K562 (cell line): Measurements from ENCODE around the gene C1QTNF5. TPM values are rescaled to one million over a fixed set of nuclear protein-coding genes. Genes with fewer than 3 reads are reported as not detected.

Experiments
- ATF7 ChIP-seq: fragments of 450-650 bp; IDR thresholded peaks from 2 replicates; pipeline ENCODE4 v1.7.1; 2014; ENCODE audit warnings: mild to moderate bottlenecking, moderate library complexity
- BRD9 ChIP-seq: fragments of 450-650 bp; IDR thresholded peaks from 2 replicates; pipeline ENCODE4 v1.6.1; 2018; ENCODE audit warnings: low read depth; ENCODE audit not compliant: partially characterized antibody
- ELF4 ChIP-seq: fragments of 450-650 bp; formaldehyde crosslinking; IDR thresholded peaks from 2 replicates; pipeline ENCODE4 v1.4.0; 2022; ENCODE audit warnings: missing genetic modification characterization
- FOXJ3 ChIP-seq: sonication (generic); formaldehyde crosslinking; IDR thresholded peaks from 2 replicates; pipeline ENCODE4 v1.4.0; 2020; ENCODE audit warnings: mild to moderate bottlenecking, missing genetic modification reagents
- GATAD2A ChIP-seq: fragments of 450-650 bp; IDR thresholded peaks from 2 replicates; pipeline ENCODE4 v1.6.1; 2017
- HMGXB4 ChIP-seq: sonication (generic); formaldehyde crosslinking; IDR thresholded peaks from 2 replicates; pipeline ENCODE4 v1.8.1; 2023; ENCODE audit warnings: mild to moderate bottlenecking, missing genetic modification reagents
- KLF16 ChIP-seq: IDR thresholded peaks from 2 replicates; pipeline ENCODE4 v1.6.1; 2016; ENCODE audit warnings: antibody characterized with exemption
- LCOR ChIP-seq: sonication (generic); formaldehyde crosslinking; IDR thresholded peaks from 2 replicates; pipeline ENCODE4 v1.8.0; 2022; ENCODE audit warnings: mild to moderate bottlenecking, missing genetic modification reagents
- NR1H2 ChIP-seq: sonication (generic); formaldehyde crosslinking; IDR thresholded peaks from 2 replicates; pipeline ENCODE4 v1.4.0; 2020; ENCODE audit warnings: mild to moderate bottlenecking, missing genetic modification reagents
- NR2F6 ChIP-seq: fragments of 450-650 bp; formaldehyde crosslinking; IDR thresholded peaks from 2 replicates; pipeline ENCODE4 v1.4.0; 2020; ENCODE audit warnings: mild to moderate bottlenecking
- OTX1 ChIP-seq: fragments of 450-650 bp; formaldehyde crosslinking; IDR thresholded peaks from 2 replicates; pipeline ENCODE4 v1.4.0; 2022; ENCODE audit warnings: mild to moderate bottlenecking
- RBM22 ChIP-seq: fragments of 200-400 bp; formaldehyde crosslinking; IDR thresholded peaks from 2 replicates; pipeline ENCODE4 v1.6.1; 2018; ENCODE audit warnings: low read length, low read depth; ENCODE audit not compliant: poor library complexity, severe bottlenecking
- SIRT6 ChIP-seq: IDR thresholded peaks from one replicate; pipeline ENCODE4 v1.6.1; 2012; ENCODE audit warnings: low read depth, mild to moderate bottlenecking, control low read depth, inconsistent platforms, low read length, moderate library complexity
- SNRNP70 ChIP-seq: fragments of 200-400 bp; formaldehyde crosslinking; optimal IDR thresholded peaks from 2 replicates; pipeline ENCODE3; 2017; ENCODE audit warnings: low read depth, low read length
- USF2 ChIP-seq: sonication (generic); formaldehyde crosslinking; IDR thresholded peaks from 2 replicates; pipeline ENCODE4 v1.5.0; 2020; ENCODE audit warnings: missing genetic modification reagents
- ZMIZ1 ChIP-seq, 2 experiments: fragments of 150-350 bp in 1 of 2; IDR thresholded peaks; 2 replicates each; pipeline ENCODE4 v1.6.1; 2012 to 2016; ENCODE audit warnings: low read depth in 2 of 2, low read length in 2 of 2, mild to moderate bottlenecking in 1 of 2, moderate library complexity in 1 of 2
- ZNF253 ChIP-seq: fragments of 250-450 bp; sonication (Bioruptor Pico); conservative IDR thresholded peaks from 2 replicates; pipeline ENCODE4 v1.6.1; 2021; ENCODE audit warnings: mild to moderate bottlenecking
- ZNF583 ChIP-seq: fragments of 250-450 bp; sonication (Bioruptor Pico); IDR thresholded peaks from 2 replicates; pipeline ENCODE4 v1.4.0; 2020
- ZNF766 ChIP-seq: fragments of 200-800 bp; sonication (Bioruptor generic); conservative IDR thresholded peaks from 2 replicates; pipeline ENCODE4 v1.6.1; 2016; ENCODE audit warnings: missing genetic modification characterization, missing compliant biosample characterization
- polyA plus RNA-seq, 8 experiments: library from polyadenylated mRNA; depleted of rRNA in 4 of 8; stranded (reverse) in 5 of 8; unstranded in 3 of 8; fragments of >200 nt; fragmentation: Nextera tagmentation in 2 of 8; fragmentation: Illumina TruSeq in 1 of 8; extraction: Ambion mirVana in 2 of 8; extraction: Trizol in 1 of 8; gene quantifications; 2 replicates each; pipeline versions ENCODE4 v1.2.1 to v1.2.3, GENCODE V29; 2011 to 2014; ENCODE audit warnings: inconsistent platforms in 1 of 8, missing spikeins in 1 of 8
- total RNA-seq, 7 experiments: library from RNA; depleted of rRNA in 6 of 7; stranded (reverse); fragments of >200 nt in 6 of 7; fragmentation: Illumina TruSeq in 2 of 7; extraction: Trizol in 2 of 7; gene quantifications; 2 replicates each; pipeline versions ENCODE4 v1.2.1 to v1.2.3, GENCODE V29; 2011 to 2021; ENCODE audit warnings: low replicate concordance in 1 of 7
- TF ChIP-seq, protein P1 (sequence below): sonication (generic); IDR thresholded peaks from 2 replicates; pipeline ENCODE4 v1.6.1; 2016
- TF ChIP-seq, protein P2 (sequence below): IDR thresholded peaks from 2 replicates; pipeline ENCODE4 v1.6.1; 2012; ENCODE audit warnings: low read depth, low read length, improper control_type of control experiment, borderline replicate concordance

C1QTNF5 gene
- total and polyA plus RNA-seq, 9 of the 15 experiments (the other 6 are each of a cell fraction or from before 2014, with no cell fraction given): 0.07 to 0.76 (median 0.24) TPM; not detected in 1

DNA sequence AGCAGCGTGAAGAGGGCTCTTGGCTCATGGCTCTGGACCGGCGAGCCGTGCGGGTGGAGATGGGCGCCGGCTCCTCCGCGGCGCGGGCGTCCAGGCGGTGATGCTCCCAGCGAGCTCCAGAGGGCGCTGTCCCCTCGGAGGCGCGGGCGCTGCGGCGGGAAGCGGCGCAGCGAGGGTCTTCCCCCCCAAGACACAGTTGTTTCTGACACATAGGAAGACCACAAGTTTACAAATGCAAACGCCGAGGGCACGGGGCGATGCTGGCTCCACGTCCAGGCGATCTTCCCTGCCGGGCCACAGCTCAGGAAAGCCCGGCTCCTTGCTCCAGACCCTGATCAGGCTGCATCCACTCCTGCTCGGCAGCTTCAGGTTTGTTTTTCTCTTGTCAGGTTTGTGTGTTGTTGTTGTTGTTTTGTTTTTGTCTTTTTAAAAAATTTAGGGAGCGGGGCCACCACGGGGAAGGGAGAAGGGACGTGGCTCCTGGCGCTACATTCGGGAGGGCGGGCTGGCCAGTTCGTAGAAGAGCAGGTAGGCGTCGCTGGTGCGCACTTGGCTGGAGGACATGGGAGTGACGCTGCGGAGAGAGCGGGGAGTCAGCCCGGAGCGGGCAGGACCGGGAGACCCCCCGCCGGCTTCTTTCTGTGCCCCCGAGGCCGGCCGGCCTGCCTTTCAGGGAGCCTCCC is 15.8 kb upstream of the C1QTNF5 start (continued):
- TF ChIP-seq USF2 (no peak), ATF7 (peak; percentile 52), SIRT6 (no peak), HMGXB4 (0 out of 2 replicates have a peak, but pooled peaks have one; percentile 19), RBM22 (peak; percentile 32), KLF16 (no peak), FOXJ3 (no peak), NR1H2 (CRISPR knock-in tag) (no peak), NR2F6 (CRISPR knock-in tag) (no peak), ZMIZ1 (IDR thresholded peaks at IDR 0.05; ENCODE audit: low read depth in 2 of 2, low read length in 2 of 2) (no peak), OTX1 (CRISPR knock-in tag) (no peak), BRD9 (peak; percentile 73), ZNF253 (CRISPR knock-in tag) (no peak), SNRNP70 (no peak), GATAD2A (no peak), ELF4 (CRISPR knock-in tag) (0 out of 2 replicates have a peak, but pooled peaks have one; percentile 27), ZNF583 (0 out of 2 replicates have a peak, but pooled peaks have one; percentile 37), LCOR (CRISPR knock-in tag) (0 out of 2 replicates have a peak, but pooled peaks have one; percentile 32), ZNF766 (CRISPR knock-in tag) (no peak)
- TF ChIP-seq, protein P1, sequence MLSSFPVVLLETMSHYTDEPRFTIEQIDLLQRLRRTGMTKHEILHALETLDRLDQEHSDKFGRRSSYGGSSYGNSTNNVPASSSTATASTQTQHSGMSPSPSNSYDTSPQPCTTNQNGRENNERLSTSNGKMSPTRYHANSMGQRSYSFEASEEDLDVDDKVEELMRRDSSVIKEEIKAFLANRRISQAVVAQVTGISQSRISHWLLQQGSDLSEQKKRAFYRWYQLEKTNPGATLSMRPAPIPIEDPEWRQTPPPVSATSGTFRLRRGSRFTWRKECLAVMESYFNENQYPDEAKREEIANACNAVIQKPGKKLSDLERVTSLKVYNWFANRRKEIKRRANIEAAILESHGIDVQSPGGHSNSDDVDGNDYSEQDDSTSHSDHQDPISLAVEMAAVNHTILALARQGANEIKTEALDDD: no peak
- TF ChIP-seq, protein P2, sequence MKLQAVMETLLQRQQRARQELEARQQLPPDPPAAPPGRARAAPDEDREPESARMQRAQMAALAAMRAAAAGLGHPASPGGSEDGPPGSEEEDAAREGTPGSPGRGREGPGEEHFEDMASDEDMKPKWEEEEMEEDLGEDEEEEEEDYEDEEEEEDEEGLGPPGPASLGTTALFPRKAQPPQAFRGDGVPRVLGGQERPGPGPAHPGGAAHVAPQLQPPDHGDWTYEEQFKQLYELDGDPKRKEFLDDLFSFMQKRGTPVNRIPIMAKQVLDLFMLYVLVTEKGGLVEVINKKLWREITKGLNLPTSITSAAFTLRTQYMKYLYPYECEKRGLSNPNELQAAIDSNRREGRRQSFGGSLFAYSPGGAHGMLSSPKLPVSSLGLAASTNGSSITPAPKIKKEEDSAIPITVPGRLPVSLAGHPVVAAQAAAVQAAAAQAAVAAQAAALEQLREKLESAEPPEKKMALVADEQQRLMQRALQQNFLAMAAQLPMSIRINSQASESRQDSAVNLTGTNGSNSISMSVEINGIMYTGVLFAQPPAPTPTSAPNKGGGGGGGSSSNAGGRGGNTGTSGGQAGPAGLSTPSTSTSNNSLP: no peak
